ENCODE results near the gene PFN3.

DNA sequence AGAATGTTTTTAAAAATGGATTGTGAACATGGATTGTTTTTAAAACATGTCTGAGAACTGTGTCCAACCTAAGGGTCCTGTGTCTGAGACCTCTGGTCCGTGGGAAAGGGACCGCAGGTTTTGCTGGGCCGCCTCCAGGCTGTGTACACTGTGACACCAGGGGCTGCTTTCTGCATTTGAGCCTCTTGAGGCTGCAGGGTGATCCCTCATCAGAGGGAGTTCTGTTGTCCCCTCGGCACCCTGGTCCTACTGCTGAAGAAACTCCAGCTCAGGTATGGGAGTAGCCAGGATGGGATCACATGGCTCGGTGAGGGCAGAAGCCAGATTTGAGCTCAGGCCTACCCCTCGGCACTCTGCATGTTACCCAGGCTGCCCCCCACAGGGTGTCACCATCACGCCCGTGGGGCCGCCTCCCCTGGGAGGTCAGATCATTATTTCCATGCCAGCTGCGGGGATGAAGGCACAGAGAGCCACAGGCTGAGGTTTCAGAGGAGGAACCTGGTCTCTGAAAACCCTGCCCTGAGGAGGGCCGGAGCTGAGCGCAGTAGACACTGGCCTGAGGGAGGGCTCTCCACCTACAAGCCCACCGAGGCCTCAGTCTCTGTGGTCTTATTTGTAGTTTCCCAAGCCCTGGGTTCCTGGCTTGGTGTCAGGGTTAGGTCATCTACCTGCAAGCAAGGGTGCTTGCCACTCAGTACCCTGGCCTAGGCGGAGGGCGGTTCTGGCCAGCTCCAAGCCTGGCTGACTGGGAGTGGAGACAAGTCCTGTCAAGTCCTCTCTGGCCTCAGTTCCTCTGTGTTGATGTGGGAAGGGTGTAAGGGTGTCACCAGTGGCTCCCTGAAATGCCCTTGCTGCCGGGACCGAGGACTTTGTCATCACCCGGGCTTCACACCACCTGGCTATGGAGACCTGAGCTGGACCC lies 48.9 kb upstream of the PFN3 start:
- TF ChIP-seq MLX (CRISPR knock-in tag; IDR thresholded peaks at IDR 0.05) (no peak), ZNF512 (CRISPR knock-in tag; IDR thresholded peaks at IDR 0.05; ENCODE audit: borderline replicate concordance) (no peak), ESRRA (CRISPR knock-in tag; IDR thresholded peaks at IDR 0.05; ENCODE audit: borderline replicate concordance) (no peak), EMX1 (CRISPR knock-in tag; IDR thresholded peaks at IDR 0.05) (no peak)
- TF ChIP-seq, protein P1, sequence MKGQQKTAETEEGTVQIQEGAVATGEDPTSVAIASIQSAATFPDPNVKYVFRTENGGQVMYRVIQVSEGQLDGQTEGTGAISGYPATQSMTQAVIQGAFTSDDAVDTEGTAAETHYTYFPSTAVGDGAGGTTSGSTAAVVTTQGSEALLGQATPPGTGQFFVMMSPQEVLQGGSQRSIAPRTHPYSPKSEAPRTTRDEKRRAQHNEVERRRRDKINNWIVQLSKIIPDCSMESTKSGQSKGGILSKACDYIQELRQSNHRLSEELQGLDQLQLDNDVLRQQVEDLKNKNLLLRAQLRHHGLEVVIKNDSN (CRISPR knock-in tag; IDR thresholded peaks at IDR 0.05) = no peak
